Loucy (cell line): ENCODE measurements around the gene NPFFR1.

Experiments
- CTCF ChIP-seq: fragments of 200-600 bp; sonication (generic); conservative IDR thresholded peaks from 2 replicates; pipeline ENCODE4 v1.5.1; 2014; ENCODE audit warnings: mild to moderate bottlenecking, antibody characterized with exemption, low read length
- EZH2phosphoT487 ChIP-seq: fragments of 200-600 bp; IDR thresholded peaks from 2 replicates; pipeline ENCODE4 v1.6.1; 2018; ENCODE audit warnings: antibody characterized with exemption, mild to moderate bottlenecking, moderate library complexity, borderline replicate concordance

- TF ChIP-seq CTCF (no peak), EZH2phosphoT487 (no peak)
These were observed 17.2 kb upstream of the NPFFR1 start for GRCh38 chr10:70300908-70301597.
